ENCODE data around the gene PDIA6. TPM values are rescaled to one million over a fixed set of nuclear protein-coding genes. Genes with fewer than 3 reads are reported as not detected.
"Not testable (repeated sequence)": the region's sequence is repeated elsewhere in the genome, so short reads cannot be mapped to it uniquely, and the experiment has no call there.

Gene PDIA6
- total and polyA plus RNA-seq, 5 experiments from 2014 or later: 30.9 to 126 (median 64.1) TPM

DNA sequence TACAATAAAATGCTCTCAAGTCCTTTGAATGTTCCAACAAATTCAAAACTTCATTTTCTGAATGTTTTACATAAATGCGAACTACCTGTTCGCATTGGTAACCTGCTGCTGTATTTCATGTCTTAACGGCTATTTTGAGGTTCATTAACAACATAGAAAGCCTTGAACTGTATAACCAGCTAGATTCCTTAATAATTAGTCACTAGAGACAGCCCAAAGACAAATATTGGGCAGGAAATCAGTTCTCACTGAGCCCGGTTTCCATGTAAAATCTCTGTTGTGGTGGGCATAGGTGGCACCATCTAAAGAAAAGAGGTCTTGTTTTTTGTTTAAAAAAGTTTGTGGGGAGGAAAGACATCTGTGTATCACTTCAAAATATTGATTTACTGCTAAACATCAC is 29.2 kb downstream of the PDIA6 start:
- Mint-ChIP-seq H3K4me3 (no peak overlapping the region), H3K4me1 (peaks cover 0 to 4% (median 0%) of the 10 kb centered on the region in 4 donors), H3K36me3 (peaks cover 7 to 86% (median 43%) of the 10 kb centered on the region in 3 donors), H3K27ac (peak overlapping the region in 2 of 10 donors; percentile 29 to 69), H3K27me3 (no peaks in the 10 kb centered on the region), H3K9me3 (no peaks in the 10 kb centered on the region)
- ATAC-seq: no peak
- no peak for DNase-seq
- POLR2A ChIA-PET: no interaction called here

DNA sequence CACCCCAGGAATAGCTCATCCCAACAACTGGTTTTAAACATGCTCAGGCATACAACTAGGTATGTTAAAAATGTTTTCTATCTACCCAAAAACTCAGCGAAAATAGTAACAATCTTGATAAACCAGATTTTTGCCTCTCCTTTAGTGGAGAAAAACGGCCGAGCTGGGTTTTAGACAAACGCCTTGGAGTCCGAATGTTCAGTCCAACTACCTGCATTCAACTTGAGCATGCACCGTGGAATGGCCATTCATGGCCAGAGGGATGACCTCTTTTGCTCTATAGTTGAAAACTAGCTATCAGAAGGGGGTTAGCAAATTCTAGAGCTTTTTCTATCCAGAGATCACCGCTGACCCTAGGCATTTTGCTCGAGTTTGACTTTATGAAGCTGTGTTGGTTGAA is 30.8 kb downstream of the PDIA6 start:
- Mint-ChIP-seq H3K4me3 (no peak overlapping the region), H3K27me3 (no peaks in the 10 kb centered on the region), H3K36me3 (peaks cover 5 to 70% (median 34%) of the 10 kb centered on the region in 3 donors), H3K27ac (no peak overlapping the region), H3K4me1 (peaks cover 0 to 6% (median 0%) of the 10 kb centered on the region in 4 donors), H3K9me3 (no peaks in the 10 kb centered on the region)
- POLR2A ChIA-PET: no interaction called here
- DNase-seq (no peak), ATAC-seq (no peak)

DNA sequence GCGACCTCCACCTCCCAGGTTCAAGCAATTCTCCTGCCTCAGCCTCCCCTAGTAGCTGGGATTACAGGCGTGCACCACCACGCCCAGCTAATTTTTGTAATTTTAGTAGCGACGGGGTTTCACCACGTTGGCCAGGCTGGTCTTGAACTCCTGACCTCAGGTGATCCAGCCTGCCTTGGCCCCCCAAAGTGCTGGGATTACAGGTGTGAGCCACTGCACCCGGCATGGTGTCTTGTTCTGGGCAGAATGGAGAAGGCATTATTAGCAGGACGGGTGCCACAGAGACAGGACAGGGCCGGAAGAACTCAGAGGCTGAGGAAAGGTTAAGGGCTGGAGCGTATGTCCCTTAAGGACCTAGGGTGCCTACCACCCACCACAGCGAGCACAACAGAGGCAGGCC is 31.8 kb downstream of the PDIA6 start:
- H3K27me3 Mint-ChIP-seq, H3K9me3 Mint-ChIP-seq, H3K4me1 Mint-ChIP-seq, ATAC-seq, H3K4me3 Mint-ChIP-seq, H3K27ac Mint-ChIP-seq, POLR2A ChIA-PET, DNase-seq: not testable (repeated sequence)
- peaks cover 0 to 60% (median 27%) of the 10 kb centered on the region in 3 donors for H3K36me3 Mint-ChIP-seq

DNA sequence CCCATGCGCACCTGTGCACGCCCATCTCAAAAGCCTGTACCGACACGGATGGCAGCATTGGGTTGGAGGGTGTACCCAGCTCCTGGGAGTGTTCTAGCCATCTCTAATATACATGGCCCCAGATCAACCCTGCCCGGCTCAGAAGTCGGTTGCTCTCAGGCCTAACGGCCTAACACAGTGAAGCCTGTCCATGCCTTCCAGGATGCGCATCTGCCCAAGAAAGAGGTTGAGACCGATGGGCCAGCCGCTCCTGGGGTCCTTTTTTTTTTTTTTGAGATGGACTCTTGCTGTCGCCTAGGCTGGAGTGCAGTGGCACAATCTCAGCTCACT is 32.1 kb downstream of the PDIA6 start:
- H3K27me3 Mint-ChIP-seq: no peaks in the 10 kb centered on the region
- POLR2A ChIA-PET: no interaction called here
- no peaks in the 10 kb centered on the region for H3K9me3 Mint-ChIP-seq
- no peak for DNase-seq
- peaks cover 0 to 3% (median 0%) of the 10 kb centered on the region in 4 donors for H3K4me1 Mint-ChIP-seq
- no peak overlapping the region for H3K27ac Mint-ChIP-seq
- peaks cover 0 to 57% (median 26%) of the 10 kb centered on the region in 3 donors for H3K36me3 Mint-ChIP-seq
- ATAC-seq: no peak
- H3K4me3 Mint-ChIP-seq: no peak overlapping the region

DNA sequence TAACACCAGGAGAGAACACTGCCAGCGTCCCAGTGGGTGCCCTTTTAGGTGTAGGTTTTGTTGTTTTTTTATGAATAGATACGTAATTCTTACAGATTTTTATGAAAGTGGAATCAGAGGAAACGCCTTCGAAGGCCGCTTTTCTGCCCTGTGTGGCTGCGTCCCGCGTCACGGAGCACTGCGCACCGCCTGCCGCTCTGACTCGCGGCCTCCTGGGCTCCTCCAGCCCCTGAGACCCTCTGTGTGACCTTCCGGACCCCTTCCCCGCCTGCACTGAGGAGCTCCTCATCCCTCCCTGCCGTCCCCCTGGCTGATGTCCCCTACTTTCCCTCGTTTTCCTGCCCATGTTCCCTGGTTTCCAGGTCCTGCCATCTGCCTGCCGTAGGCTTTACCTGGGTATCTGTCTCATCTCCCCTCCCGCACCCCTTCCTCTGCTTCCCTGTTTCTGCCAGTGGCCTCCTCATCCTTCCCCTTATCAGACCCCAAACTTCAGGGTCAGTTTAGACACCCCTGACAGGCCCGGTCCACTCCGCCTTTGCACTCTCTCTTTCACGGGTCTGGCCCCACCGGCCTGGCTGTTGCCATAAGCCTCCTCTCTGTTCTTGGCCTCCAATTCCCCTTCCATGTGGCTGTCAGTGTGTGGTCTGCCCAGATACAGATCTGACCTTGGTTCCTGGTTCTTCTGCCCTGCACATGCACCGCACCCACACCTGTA is 32.7 kb downstream of the PDIA6 start:
- Mint-ChIP-seq H3K27ac (no peak overlapping the region), H3K27me3 (no peaks in the 10 kb centered on the region), H3K4me1 (peaks cover 0 to 3% (median 0%) of the 10 kb centered on the region in 4 donors), H3K9me3 (no peaks in the 10 kb centered on the region), H3K36me3 (peaks cover 0 to 52% (median 23%) of the 10 kb centered on the region in 3 donors), H3K4me3 (no peak overlapping the region)
- DNase-seq: no peak
- POLR2A ChIA-PET: no interaction called here
- ATAC-seq: no peak

DNA sequence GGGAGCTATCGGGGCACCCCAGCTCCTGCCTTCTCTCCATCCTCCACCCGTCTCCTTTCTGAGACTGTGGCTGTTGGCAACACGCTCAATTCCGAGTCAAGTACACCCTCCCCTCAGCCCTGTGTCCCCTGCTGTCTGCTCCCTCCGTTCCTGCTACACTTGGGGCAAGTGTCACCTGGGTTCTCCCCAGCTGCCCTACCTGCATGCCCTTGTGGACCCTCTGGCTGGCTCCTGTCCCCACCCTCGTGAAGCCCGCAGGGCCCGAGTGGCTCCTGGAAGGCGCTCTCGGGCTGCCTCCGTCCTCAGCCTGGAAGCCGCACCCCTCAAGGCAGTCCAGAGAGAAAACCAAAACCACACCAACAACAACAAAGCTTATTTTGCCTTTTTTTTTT is 33.9 kb downstream of the PDIA6 start:
- DNase-seq (no peak), ATAC-seq (no peak)
- Mint-ChIP-seq H3K27ac (no peak overlapping the region), H3K27me3 (no peaks in the 10 kb centered on the region), H3K9me3 (no peaks in the 10 kb centered on the region), H3K36me3 (peaks cover 0 to 39% (median 16%) of the 10 kb centered on the region in 3 donors), H3K4me1 (peaks cover 0 to 3% (median 0%) of the 10 kb centered on the region in 4 donors), H3K4me3 (no peak overlapping the region)
- POLR2A ChIA-PET: no interaction called here

DNA sequence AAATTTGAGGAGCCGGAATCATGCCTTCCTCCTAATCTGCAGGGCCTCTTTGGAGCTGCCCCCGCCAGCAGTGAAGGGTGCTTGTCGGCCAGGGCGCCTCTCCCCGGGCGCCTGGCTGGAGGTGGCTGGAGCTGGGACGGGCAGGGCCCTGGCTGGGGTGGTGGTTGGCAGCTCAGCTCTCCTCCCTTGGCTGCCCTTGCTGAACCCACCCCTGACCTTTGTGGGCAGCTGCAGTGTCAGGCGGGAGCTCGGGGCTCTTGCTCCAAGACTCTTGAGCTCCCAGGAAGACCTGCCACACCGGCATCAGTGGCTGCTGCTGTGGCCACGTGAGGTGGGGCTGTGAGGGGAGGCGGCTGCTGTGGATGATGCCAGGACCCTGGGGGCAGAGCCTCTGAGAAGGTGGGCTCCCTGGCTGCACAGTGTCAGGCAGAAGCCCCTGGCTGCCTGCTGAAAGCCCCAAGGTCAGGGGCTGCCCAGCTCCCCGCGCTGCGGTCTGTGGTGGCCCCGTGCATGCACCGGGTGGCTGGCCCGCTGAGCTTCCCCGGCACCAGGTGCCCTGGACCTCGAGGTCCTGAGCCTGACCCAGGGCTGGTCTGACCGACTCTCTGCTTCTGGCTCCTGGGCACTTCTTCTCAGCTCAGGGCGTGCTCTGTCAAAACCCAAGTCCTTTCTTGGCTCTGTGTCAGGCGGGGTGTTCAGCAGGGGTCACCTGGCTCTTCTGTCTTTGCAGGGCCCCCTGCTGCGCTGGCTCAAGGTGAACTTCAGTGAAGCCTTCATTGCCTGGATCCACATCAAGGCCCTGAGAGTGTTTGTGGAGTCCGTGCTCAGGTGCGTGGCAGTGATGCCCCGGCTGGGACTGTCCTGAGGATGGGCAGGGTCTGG is 34.5 kb downstream of the PDIA6 start:
- no peaks in the 10 kb centered on the region for H3K27me3 Mint-ChIP-seq
- H3K9me3 Mint-ChIP-seq: no peaks in the 10 kb centered on the region
- no peak overlapping the region for H3K4me3 Mint-ChIP-seq
- DNase-seq (no peak), ATAC-seq (no peak)
- POLR2A ChIA-PET: no interaction called here
- H3K36me3 Mint-ChIP-seq: peaks cover 0 to 33% (median 10%) of the 10 kb centered on the region in 3 donors
- H3K4me1 Mint-ChIP-seq: peaks cover 0 to 3% (median 0%) of the 10 kb centered on the region in 4 donors
- peak overlapping the region in 1 of 10 donors; percentile 14 for H3K27ac Mint-ChIP-seq

DNA sequence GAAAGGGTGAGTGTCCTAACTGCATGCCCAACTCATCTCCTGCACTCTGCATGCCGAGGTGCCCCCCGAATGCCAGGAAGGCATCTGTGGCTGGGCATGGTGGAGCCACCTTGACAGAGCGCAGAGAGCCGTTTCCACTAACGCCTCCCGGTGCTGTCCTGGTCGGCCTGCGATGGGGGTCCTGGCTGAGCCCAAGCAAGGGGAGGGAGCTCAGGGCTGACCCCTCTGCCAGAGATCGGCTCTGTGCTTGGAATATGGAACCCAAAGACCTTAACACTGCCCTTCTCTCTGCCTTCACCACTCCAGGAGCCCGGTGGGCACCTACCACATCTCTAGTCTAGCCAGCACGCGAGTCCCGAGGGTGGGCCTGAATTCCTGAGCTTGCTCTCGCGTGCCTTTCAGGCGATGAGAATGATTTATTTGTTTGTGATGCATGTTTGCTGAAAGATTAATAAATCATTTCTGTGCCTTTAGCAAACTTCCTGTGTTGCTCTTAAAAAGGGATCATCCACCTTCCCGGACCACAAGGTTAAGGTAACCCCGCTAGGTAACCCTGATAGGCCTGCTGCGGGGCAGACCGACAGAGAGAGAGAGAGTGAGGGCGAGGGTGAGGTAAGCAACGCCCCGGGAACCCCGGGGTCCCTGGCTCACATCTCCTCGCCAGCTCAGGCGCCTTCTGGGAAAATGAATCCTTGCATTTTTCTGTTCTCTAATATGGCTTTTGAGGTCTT is 35.3 kb downstream of the PDIA6 start:
- H3K36me3 Mint-ChIP-seq: peaks cover 0 to 27% (median 6%) of the 10 kb centered on the region in 3 donors
- DNase-seq (no peak), ATAC-seq (no peak)
- no peaks in the 10 kb centered on the region for H3K9me3 Mint-ChIP-seq
- POLR2A ChIA-PET: no interaction called here
- peaks cover 0 to 3% (median 0%) of the 10 kb centered on the region in 4 donors for H3K4me1 Mint-ChIP-seq
- H3K27ac Mint-ChIP-seq: peak overlapping the region in 2 of 10 donors; percentile 14 to 34
- H3K27me3 Mint-ChIP-seq: no peaks in the 10 kb centered on the region
- no peak overlapping the region for H3K4me3 Mint-ChIP-seq

DNA sequence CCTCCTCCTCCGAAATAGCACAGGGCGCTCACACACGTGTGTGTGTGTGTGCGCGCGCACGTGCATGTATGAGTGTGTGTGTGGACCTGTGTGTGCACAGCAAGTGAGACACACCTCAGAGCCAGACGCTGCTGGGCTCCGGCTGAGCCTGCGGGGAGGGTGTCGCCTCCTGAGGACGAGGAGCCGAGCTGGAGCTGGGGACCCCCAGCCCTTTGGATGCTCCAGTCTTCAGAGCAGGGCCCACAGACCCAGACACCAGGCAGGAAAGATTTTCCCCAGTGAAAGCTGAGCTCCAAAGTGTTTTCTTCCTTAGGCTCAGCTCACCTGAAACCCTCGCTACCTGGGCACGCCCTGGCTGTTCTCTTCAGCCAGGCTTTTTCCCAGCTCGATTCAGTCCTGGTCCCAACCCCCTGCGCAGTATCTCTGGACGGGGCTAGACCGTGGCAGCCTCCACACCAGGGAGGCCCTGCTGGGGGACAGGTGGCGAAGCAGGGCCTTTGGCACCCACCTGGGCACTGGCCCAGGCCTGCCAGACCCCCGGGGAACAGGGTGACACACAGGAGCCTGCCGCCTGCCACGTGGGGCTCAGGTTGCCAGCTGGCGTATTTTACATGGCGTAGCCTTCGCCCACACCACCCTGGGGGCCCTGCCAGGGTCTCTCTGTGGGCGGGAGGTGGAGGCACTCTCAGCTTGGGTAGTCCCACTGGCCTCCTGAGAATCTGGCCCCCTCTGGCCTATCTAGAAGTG is 36.2 kb downstream of the PDIA6 start:
- H3K27me3 Mint-ChIP-seq: no peaks in the 10 kb centered on the region
- ATAC-seq (no peak), DNase-seq (no peak)
- H3K27ac Mint-ChIP-seq: no peak overlapping the region
- peaks cover 0 to 18% (median 3%) of the 10 kb centered on the region in 3 donors for H3K36me3 Mint-ChIP-seq
- H3K4me3 Mint-ChIP-seq: no peak overlapping the region
- peaks cover 0 to 3% (median 0%) of the 10 kb centered on the region in 4 donors for H3K4me1 Mint-ChIP-seq
- POLR2A ChIA-PET: no interaction called here
- H3K9me3 Mint-ChIP-seq: no peaks in the 10 kb centered on the region

DNA sequence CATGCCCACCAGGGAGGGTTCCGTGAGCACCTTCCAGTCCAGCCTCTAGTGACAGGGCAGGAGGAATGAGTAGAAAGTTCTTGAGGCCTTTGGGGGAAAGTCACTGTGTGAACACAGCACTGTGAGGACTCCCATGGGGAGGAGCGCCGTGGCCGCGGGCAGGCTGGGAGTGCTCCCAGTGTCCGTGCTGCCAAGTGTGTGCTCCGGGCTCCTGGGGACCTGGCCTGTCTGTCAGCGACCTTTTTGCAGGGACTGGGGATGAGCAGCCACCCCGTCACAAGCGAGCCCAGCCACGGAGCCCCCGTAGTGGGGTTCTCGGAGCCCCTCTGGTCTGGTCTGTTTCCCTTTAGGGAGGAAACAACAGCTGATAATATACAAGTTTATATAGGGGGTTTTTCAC is 36.8 kb downstream of the PDIA6 start:
- Mint-ChIP-seq H3K27me3 (no peaks in the 10 kb centered on the region), H3K4me3 (no peak overlapping the region), H3K36me3 (peaks cover 0 to 13% (median 3%) of the 10 kb centered on the region in 3 donors), H3K27ac (no peak overlapping the region), H3K4me1 (peaks cover 0 to 3% (median 0%) of the 10 kb centered on the region in 4 donors), H3K9me3 (no peaks in the 10 kb centered on the region)
- DNase-seq (no peak), ATAC-seq (no peak)
- POLR2A ChIA-PET: no interaction called here

DNA sequence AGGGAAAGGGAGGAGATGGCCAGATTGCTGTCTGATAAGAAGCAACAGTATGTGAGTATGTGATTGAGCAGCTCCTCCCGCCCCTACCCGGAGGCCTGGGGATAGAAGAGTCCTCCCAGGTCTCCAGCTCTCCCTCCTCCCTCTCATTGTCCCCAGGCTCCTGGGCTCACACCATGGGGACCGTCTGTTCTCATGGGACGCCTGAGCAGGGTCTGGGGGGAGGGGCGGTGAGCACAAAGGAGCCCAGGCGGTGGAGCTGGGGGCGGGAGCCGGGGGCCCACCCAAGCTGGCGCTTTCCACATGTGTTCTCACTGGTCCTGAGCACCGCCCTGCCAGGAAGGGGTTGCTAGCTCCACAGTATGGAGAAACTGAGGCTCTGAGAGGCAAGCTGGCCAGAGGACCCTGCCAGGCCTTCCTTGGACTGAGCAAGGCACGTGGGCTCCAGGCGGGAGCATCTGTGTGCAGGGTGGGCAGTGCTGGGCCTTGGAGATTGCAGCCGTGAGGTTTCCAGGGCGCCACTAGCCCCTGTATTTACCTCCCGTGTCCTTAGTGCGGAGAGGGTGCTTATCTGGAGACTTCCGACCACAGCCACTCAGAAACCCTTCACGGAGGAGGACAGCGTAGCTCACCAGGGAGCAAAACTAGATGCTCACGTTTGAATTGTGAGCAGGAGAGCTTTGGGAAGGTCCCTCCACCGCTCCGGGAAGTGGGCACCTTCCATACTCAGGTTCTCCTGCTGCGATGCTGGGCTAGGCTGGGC is 37.4 kb downstream of the PDIA6 start:
- H3K9me3 Mint-ChIP-seq: no peaks in the 10 kb centered on the region
- H3K4me3 Mint-ChIP-seq: no peak overlapping the region
- peaks cover 0 to 9% (median under 1%) of the 10 kb centered on the region in 3 donors for H3K36me3 Mint-ChIP-seq
- POLR2A ChIA-PET: no interaction called here
- H3K27me3 Mint-ChIP-seq: no peaks in the 10 kb centered on the region
- H3K27ac Mint-ChIP-seq: peak overlapping the region in 1 of 10 donors; percentile 8
- no peak for ATAC-seq
- H3K4me1 Mint-ChIP-seq: peaks cover 0 to 3% (median 0%) of the 10 kb centered on the region in 4 donors
- DNase-seq: no peak

DNA sequence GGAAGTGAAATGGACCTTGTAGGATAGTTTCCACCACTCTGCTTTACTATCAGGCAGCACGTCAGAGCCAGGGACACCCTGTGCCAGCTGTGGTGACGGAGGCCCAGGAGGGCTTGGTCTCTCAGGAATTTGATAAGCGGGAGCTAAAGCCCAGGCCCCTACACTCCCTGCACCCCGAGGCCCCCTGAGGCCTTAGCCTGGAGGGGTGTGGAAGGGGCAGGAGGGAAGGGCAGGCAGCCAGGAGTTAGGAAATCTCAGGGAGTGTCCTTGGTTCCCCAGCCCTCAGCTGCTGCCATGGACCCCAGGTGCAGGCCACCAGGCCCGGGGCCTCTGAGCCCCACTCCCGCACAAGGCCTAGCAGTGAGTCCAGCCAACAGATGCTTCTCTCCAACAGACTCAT is 38.2 kb downstream of the PDIA6 start:
- ATAC-seq: no peak
- no peaks in the 10 kb centered on the region for H3K9me3 Mint-ChIP-seq
- DNase-seq: no peak
- peak overlapping the region in 1 of 10 donors; percentile 8 for H3K27ac Mint-ChIP-seq
- H3K36me3 Mint-ChIP-seq: peaks cover 0 to 4% (median 0%) of the 10 kb centered on the region in 3 donors
- POLR2A ChIA-PET: no interaction called here
- H3K4me3 Mint-ChIP-seq: no peak overlapping the region
- H3K4me1 Mint-ChIP-seq: peaks cover 0 to 1% (median 0%) of the 10 kb centered on the region in 4 donors
- no peaks in the 10 kb centered on the region for H3K27me3 Mint-ChIP-seq
